ENCODE data around the gene PECR.

PECR gene

GRCh38 chr2:216069028-216069427 lies 12.6 kb downstream of the PECR start:
- DNase-seq = no peak

GRCh38 chr2:216066230-216066629 lies 15.4 kb downstream of the PECR start:
- DNase-seq = no peak

- DNase-seq = no peak
Measured at GRCh38 chr2:216064665-216065064, 16.9 kb downstream of the PECR start.

GRCh38 chr2:216064014-216064630 lies 17.5 kb downstream of the PECR start:
- DNase-seq = no peak

GRCh38 chr2:216059233-216059834 lies 22.3 kb downstream of the PECR start:
- no peak for DNase-seq

- DNase-seq = peak; percentile 58
Measured at GRCh38 chr2:216057688-216058193, 23.9 kb downstream of the PECR start.

GRCh38 chr2:216056739-216057138 lies 24.9 kb downstream of the PECR start:
- no peak for DNase-seq

GRCh38 chr2:216055680-216056079 lies 25.9 kb downstream of the PECR start:
- no peak for DNase-seq

GRCh38 chr2:216052420-216052819 lies 29.2 kb downstream of the PECR start:
- no peak for DNase-seq

- DNase-seq = no peak
Measured at GRCh38 chr2:216051350-216051749, 30.3 kb downstream of the PECR start.

- no peak for DNase-seq
Measured at GRCh38 chr2:216049452-216049851, 32.2 kb downstream of the PECR start.

GRCh38 chr2:216047397-216047796 lies 34.2 kb downstream of the PECR start:
- no peak for DNase-seq

GRCh38 chr2:216044883-216045486 lies 36.6 kb downstream of the PECR start:
- no peak for DNase-seq

- DNase-seq = no peak
Measured at GRCh38 chr2:216043949-216044348, 37.7 kb downstream of the PECR start.

- no peak for DNase-seq
Measured at GRCh38 chr2:216041438-216041837, 40.2 kb downstream of the PECR start.

GRCh38 chr2:216039918-216040317 lies 41.7 kb downstream of the PECR start:
- no peak for DNase-seq

GRCh38 chr2:216034065-216034464 lies 47.5 kb downstream of the PECR start:
- peak; percentile 81 for DNase-seq

- DNase-seq = no peak
Measured at GRCh38 chr2:216033403-216033802, 48.2 kb downstream of the PECR start.

- DNase-seq = no peak
Measured at GRCh38 chr2:216031960-216032689, 49.5 kb downstream of the PECR start.

- no peak for DNase-seq
Measured at GRCh38 chr2:216030216-216030615, 51.4 kb downstream of the PECR start.

- no peak for DNase-seq
Measured at GRCh38 chr2:216029416-216030129, 52.0 kb downstream of the PECR start.

GRCh38 chr2:216024779-216025336 lies 56.8 kb downstream of the PECR start:
- DNase-seq = no peak

Measured in activated naive CD4-positive, alpha-beta T cell treated with anti-CD3 and anti-CD28 coated beads, Interleukin-2, amount 50 U/mL, for 16 hours (primary cell).